ENCODE results near the gene GGA1. TPM values are rescaled to one million over a fixed set of nuclear protein-coding genes. Genes with fewer than 3 reads are reported as not detected.

Gene GGA1
- total and polyA plus RNA-seq, 9 of the 15 experiments (the other 6 are each of a cell fraction or from before 2014, with no cell fraction given): 1.5 to 69.5 (median 31.6) TPM

- TF ChIP-seq, protein P1, sequence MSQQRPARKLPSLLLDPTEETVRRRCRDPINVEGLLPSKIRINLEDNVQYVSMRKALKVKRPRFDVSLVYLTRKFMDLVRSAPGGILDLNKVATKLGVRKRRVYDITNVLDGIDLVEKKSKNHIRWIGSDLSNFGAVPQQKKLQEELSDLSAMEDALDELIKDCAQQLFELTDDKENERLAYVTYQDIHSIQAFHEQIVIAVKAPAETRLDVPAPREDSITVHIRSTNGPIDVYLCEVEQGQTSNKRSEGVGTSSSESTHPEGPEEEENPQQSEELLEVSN (IDR thresholded peaks at IDR 0.05; ENCODE audit: borderline replicate concordance in 1 of 2, extremely low read depth in 1 of 2, insufficient read depth in 1 of 2, insufficient read length in 1 of 2, low read depth in 1 of 2, low read length in 1 of 2, poor library complexity in 1 of 2, severe bottlenecking in 1 of 2): peak; percentile 87 to 97
- TF ChIP-seq ZKSCAN3 (CRISPR knock-in tag; IDR thresholded peaks at IDR 0.05) (no peak), ZNF311 (CRISPR knock-in tag; IDR thresholded peaks at IDR 0.05) (no peak), ZNF24 (IDR thresholded peaks at IDR 0.05) (0 out of 2 replicates have a peak, but pooled peaks have one; percentile 15), NCOR1 (IDR thresholded peaks at IDR 0.05) (no peak), DPF2 (IDR thresholded peaks at IDR 0.05) (no peak), MITF (IDR thresholded peaks at IDR 0.05) (no peak), MBD2 (IDR thresholded peaks at IDR 0.05; ENCODE audit: borderline replicate concordance, low read depth) (peak; percentile 93), ZBTB26 (CRISPR knock-in tag; IDR thresholded peaks at IDR 0.05) (no peak), CBFA2T3 (IDR thresholded peaks at IDR 0.05) (no peak), ERF (CRISPR knock-in tag; IDR thresholded peaks at IDR 0.05) (0 out of 2 replicates have a peak, but pooled peaks have one; percentile 42), MNT (conservative IDR thresholded peaks at IDR 0.05) (peak; percentile 63 to 64; a peak in 3 of 4 replicates), RFX1 (IDR thresholded peaks at IDR 0.05) (peak; percentile 76), HDAC6 (IDR thresholded peaks at IDR 0.05; ENCODE audit: low read depth, low read length) (no peak)
- TF ChIP-seq, protein P2, sequence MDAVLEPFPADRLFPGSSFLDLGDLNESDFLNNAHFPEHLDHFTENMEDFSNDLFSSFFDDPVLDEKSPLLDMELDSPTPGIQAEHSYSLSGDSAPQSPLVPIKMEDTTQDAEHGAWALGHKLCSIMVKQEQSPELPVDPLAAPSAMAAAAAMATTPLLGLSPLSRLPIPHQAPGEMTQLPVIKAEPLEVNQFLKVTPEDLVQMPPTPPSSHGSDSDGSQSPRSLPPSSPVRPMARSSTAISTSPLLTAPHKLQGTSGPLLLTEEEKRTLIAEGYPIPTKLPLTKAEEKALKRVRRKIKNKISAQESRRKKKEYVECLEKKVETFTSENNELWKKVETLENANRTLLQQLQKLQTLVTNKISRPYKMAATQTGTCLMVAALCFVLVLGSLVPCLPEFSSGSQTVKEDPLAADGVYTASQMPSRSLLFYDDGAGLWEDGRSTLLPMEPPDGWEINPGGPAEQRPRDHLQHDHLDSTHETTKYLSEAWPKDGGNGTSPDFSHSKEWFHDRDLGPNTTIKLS (IDR thresholded peaks at IDR 0.05; ENCODE audit: borderline replicate concordance, low read depth): peak; percentile 35; the same call in 1 of the 2 replicates
- TF ChIP-seq, protein P3, sequence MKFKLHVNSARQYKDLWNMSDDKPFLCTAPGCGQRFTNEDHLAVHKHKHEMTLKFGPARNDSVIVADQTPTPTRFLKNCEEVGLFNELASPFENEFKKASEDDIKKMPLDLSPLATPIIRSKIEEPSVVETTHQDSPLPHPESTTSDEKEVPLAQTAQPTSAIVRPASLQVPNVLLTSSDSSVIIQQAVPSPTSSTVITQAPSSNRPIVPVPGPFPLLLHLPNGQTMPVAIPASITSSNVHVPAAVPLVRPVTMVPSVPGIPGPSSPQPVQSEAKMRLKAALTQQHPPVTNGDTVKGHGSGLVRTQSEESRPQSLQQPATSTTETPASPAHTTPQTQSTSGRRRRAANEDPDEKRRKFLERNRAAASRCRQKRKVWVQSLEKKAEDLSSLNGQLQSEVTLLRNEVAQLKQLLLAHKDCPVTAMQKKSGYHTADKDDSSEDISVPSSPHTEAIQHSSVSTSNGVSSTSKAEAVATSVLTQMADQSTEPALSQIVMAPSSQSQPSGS (CRISPR knock-in tag; IDR thresholded peaks at IDR 0.05): no peak
Measured at GRCh38 chr22:37658133-37659065, 49.8 kb downstream of the GGA1 start, which contains the start of gene PDXP (continued).

All from K562 (cell line).